ENCODE data around the gene NAT10. TPM values are rescaled to one million over a fixed set of nuclear protein-coding genes. Genes with fewer than 3 reads are reported as not detected.

NAT10 gene
- total RNA-seq, 2 donors from 2014 or later, result 113 to 138 TPM

- no peaks in the 10 kb centered on the region for H3K27me3 Mint-ChIP-seq
Observed at GRCh38 chr11:34191578-34191977, 86.1 kb downstream of the NAT10 start.

GRCh38 chr11:34192481-34193401 lies 87.3 kb downstream of the NAT10 start:
- no peaks in the 10 kb centered on the region for H3K27me3 Mint-ChIP-seq
- ATAC-seq (replicated peaks), result peak; percentile 72
- H3K9me3 Mint-ChIP-seq, result no peaks in the 10 kb centered on the region
- H3K36me3 Mint-ChIP-seq (ENCODE audit: low read depth), result no peaks in the 10 kb centered on the region
- no peak overlapping the region for H3K27ac Mint-ChIP-seq
- H3K4me3 Mint-ChIP-seq, result no peak overlapping the region
- no peaks in the 10 kb centered on the region for H3K4me1 Mint-ChIP-seq

More at GRCh38 chr11:34191578-34191977, 86.1 kb downstream of the NAT10 start:
- Mint-ChIP-seq H3K4me1 (no peaks in the 10 kb centered on the region), H3K27ac (no peak overlapping the region), H3K9me3 (no peaks in the 10 kb centered on the region), H3K4me3 (no peak overlapping the region), H3K36me3 (ENCODE audit: low read depth) (no peaks in the 10 kb centered on the region)
- no peak for ATAC-seq (replicated peaks)

- ATAC-seq (replicated peaks), result no peak
- Mint-ChIP-seq H3K4me1 (no peaks in the 10 kb centered on the region), H3K36me3 (ENCODE audit: low read depth) (no peaks in the 10 kb centered on the region), H3K4me3 (no peak overlapping the region), H3K27me3 (no peaks in the 10 kb centered on the region), H3K27ac (no peak overlapping the region), H3K9me3 (no peaks in the 10 kb centered on the region)
Observed at GRCh38 chr11:34194576-34195335, 89.3 kb downstream of the NAT10 start.

Other genes with a start within 250 kb of the NAT10 start
- not detected for gene LMO2, start 213.6 kb upstream of the NAT10 start, total RNA-seq
- 100 to 1,000 TPM; 151 to 262 TPM for gene CAPRIN1, start 53.9 kb upstream of the NAT10 start, total RNA-seq

All from activated T-helper 17 cell treated with anti-CD3 and anti-CD28 coated beads, Interleukin-2, amount 50 U/mL, for 72 hours (primary cell).